GM18517 (cell line): ENCODE measurements around the gene IFITM1.
"Not testable (repeated sequence)": the region's sequence is repeated elsewhere in the genome, so short reads cannot be mapped to it uniquely, and the experiment has no call there.

Source experiments
- ATAC-seq: cut with Tn5 transposase; IDR thresholded peaks from one replicate; pipeline ENCODE4 v1.9.1; 2021; ENCODE audit warnings: mild to moderate bottlenecking, moderate library complexity; ENCODE audit not compliant: unreplicated experiment

The IFITM1 gene

GRCh38 chr11:325796-326591, 12.2 kb downstream of the IFITM1 start:
- no peak for ATAC-seq

- ATAC-seq: no peak
Measured at GRCh38 chr11:326592-326841, 12.7 kb downstream of the IFITM1 start.

GRCh38 chr11:326842-327580, 13.2 kb downstream of the IFITM1 start:
- no peak for ATAC-seq

- ATAC-seq: no peak
Measured at GRCh38 chr11:327581-327923, 13.7 kb downstream of the IFITM1 start.

- ATAC-seq: no peak
Measured at GRCh38 chr11:328012-328411, 14.2 kb downstream of the IFITM1 start.

- ATAC-seq: not testable (repeated sequence)
Measured at GRCh38 chr11:328516-329100, 14.8 kb downstream of the IFITM1 start.

- no peak for ATAC-seq
Measured at GRCh38 chr11:329886-330253, 16.0 kb downstream of the IFITM1 start.

GRCh38 chr11:330307-330693, 16.5 kb downstream of the IFITM1 start:
- ATAC-seq: no peak

- no peak for ATAC-seq
Measured at GRCh38 chr11:330694-331357, 17.0 kb downstream of the IFITM1 start.

- no peak for ATAC-seq
Measured at GRCh38 chr11:331358-332060, 17.7 kb downstream of the IFITM1 start.

GRCh38 chr11:332651-333480, 19.0 kb downstream of the IFITM1 start:
- no peak for ATAC-seq

GRCh38 chr11:333616-334263, 19.9 kb downstream of the IFITM1 start:
- ATAC-seq: not testable (repeated sequence)

- no peak for ATAC-seq
Measured at GRCh38 chr11:334264-334994, 20.6 kb downstream of the IFITM1 start.

- ATAC-seq: no peak
Measured at GRCh38 chr11:335779-336658, 22.2 kb downstream of the IFITM1 start.

- no peak for ATAC-seq
Measured at GRCh38 chr11:336659-337198, 22.9 kb downstream of the IFITM1 start.

GRCh38 chr11:337711-338110, 23.9 kb downstream of the IFITM1 start:
- ATAC-seq: no peak

GRCh38 chr11:339963-340362, 26.1 kb downstream of the IFITM1 start:
- no peak for ATAC-seq
